Kidney epithelial cell (primary cell): ENCODE data around the gene DLG2. TPM values are rescaled to one million over a fixed set of nuclear protein-coding genes. Genes with fewer than 3 reads are reported as not detected.

Experiments used
- DNase-seq: peaks from one replicate; pipeline ENCODE4 v3.0.0-alpha.2; 2010; ENCODE audit warnings: low read depth
- H3K27me3 ChIP-seq: 2 replicates; pipeline ENCODE4 v1.6.0; 2011; ENCODE audit warnings: low read length; ENCODE audit not compliant: control insufficient read depth, insufficient read depth
- H3K36me3 ChIP-seq: 2 replicates; pipeline ENCODE4 v1.5.1; 2011; ENCODE audit warnings: low read length; ENCODE audit not compliant: control insufficient read depth, insufficient read depth
- H3K4me3 ChIP-seq: 2 replicates; pipeline ENCODE4 v1.5.1; 2011; ENCODE audit warnings: low read depth, mild to moderate bottlenecking, control low read depth, low read length
- total RNA-seq: library from RNA; depleted of rRNA; stranded (reverse); fragments of >200 nt; gene quantifications from 2 replicates; pipeline ENCODE4 v1.2.3, GENCODE V29; 2015
- TF ChIP-seq, protein P1 (sequence below): IDR thresholded peaks from 2 replicates; pipeline ENCODE4 v1.5.1; 2011; ENCODE audit warnings: mild to moderate bottlenecking, moderate library complexity, low read length, control low read depth, inconsistent platforms; ENCODE audit not compliant: insufficient read depth, poor library complexity, severe bottlenecking

DLG2 gene
- total RNA-seq, 1 donor from 2014 or later = 0.75 TPM

DNA sequence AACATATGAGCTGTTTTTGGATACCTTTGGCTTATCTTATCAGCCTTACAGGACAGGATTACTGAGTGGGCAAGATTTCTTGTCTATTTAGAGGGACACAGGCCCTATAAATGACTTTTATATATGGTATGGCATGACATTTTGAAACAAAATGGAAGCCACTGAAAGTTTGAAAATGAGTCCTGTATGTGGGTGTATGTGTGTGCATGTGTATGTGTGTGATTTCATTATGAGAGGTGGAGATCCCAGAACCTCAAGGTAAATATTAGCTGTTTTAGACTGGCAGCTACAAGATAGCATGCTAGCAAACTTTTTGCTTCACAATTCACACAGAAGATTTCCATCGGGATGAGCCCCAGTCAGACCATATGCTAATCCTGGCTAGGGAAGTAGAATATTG is 1370.5 kb downstream of the DLG2 start:
- no peak for DNase-seq
- TF ChIP-seq, protein P1, sequence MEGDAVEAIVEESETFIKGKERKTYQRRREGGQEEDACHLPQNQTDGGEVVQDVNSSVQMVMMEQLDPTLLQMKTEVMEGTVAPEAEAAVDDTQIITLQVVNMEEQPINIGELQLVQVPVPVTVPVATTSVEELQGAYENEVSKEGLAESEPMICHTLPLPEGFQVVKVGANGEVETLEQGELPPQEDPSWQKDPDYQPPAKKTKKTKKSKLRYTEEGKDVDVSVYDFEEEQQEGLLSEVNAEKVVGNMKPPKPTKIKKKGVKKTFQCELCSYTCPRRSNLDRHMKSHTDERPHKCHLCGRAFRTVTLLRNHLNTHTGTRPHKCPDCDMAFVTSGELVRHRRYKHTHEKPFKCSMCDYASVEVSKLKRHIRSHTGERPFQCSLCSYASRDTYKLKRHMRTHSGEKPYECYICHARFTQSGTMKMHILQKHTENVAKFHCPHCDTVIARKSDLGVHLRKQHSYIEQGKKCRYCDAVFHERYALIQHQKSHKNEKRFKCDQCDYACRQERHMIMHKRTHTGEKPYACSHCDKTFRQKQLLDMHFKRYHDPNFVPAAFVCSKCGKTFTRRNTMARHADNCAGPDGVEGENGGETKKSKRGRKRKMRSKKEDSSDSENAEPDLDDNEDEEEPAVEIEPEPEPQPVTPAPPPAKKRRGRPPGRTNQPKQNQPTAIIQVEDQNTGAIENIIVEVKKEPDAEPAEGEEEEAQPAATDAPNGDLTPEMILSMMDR = no peak
- no peak overlapping the region for H3K4me3 ChIP-seq
- H3K36me3 ChIP-seq = no peaks in the 10 kb centered on the region
- no peaks in the 10 kb centered on the region for H3K27me3 ChIP-seq

DNA sequence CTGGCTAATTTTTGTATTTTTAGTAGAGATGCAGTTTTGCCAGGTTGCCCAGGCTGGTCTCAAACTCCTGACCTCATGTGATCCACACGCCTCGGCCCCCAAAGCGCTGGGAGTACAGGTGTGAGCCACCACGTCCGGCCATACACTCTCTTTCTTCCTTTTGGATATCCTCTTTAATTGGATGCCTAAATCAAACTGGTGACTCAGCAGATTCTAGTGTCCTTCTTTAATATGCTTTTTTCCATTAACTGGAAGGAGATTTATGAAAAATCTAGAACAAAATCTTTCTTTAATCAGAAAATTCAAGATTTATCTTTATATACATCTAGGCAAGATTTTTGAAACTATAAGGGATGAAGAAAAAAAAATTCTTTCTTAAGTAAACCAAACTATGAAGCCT is 1371.7 kb downstream of the DLG2 start:
- DNase-seq = no peak
- no peaks in the 10 kb centered on the region for H3K27me3 ChIP-seq
- no peak overlapping the region for H3K4me3 ChIP-seq
- H3K36me3 ChIP-seq = no peaks in the 10 kb centered on the region
- TF ChIP-seq, protein P1 = no peak

DNA sequence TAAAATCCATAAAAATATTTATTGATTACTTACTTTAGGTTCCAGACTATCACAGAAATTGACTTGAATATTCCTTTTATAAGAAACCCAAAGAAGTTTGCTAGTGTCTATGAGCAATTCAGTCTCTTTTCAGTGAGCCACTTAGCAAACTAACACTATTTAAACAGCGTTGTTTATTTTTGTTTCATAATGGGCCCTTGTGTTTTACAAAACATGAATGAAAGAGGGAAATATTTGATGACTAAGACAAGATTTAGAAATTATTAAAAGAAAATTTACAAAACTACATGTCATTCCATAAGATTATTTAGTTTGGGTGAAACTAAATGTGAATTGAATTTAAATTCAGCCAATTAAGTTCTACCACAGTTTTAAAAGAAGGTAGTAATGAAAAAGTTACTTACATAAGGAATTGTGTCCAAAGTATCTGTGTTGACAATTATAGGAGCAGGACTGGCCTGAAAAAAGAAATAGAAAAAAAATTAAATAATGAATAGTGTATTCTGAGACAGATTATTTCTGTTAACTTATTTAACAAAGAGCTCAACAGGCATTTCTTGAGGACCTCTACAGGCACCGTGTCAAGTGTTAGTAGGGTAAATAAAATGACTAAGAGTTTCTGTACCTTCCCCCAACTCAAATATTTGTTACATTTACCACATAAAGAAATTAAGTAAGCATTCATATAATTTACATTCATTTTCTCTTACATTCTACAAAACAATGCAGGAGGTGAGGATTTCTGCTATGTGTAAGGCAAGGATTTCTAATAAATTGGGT is 1376.1 kb downstream of the DLG2 start:
- no peaks in the 10 kb centered on the region for H3K27me3 ChIP-seq
- H3K36me3 ChIP-seq = no peaks in the 10 kb centered on the region
- no peak for DNase-seq

DNA sequence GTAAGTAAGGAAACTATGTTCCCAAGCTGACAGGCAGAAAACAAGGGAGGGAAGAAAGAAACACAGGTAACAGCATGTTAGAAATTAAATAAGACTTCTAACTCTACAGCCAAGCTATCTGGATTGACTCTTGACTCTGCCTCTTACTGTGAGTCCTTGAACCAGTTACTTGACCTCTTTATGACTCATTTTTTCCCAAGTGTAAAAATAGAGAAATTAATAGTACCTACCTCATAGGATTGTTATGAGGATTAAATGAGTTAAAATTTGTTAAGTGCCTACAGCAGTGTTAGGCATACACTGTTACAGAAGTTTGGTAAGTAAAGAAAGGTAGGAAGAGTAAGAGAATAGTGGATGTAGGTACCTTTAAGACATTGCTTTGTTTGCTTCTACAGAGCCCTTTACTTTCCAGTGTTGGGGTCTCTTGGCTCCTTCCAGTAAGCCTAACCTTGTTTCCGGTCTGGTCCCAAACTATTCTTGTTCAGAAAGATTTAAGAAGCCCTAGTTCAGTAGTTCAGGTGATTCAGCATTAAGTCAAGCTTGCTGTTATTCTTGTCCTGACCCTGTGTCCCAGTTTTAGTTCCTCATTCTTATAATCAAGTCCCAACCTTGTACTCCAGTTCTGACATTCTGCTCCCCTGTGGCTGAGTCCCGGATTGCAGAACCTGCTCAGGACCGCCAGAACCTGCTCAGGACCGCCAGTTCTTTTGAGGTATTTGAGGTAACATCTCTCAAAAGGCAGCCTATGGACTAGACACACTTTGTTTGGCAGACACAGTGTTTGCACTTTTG is 1377.6 kb downstream of the DLG2 start:
- DNase-seq = no peak
- no peaks in the 10 kb centered on the region for H3K36me3 ChIP-seq
- TF ChIP-seq, protein P1 = no peak
- H3K27me3 ChIP-seq = no peaks in the 10 kb centered on the region
- no peak overlapping the region for H3K4me3 ChIP-seq

More for the DNA sequence above, 1376.1 kb downstream of the DLG2 start:
- TF ChIP-seq, protein P1 = no peak
- no peak overlapping the region for H3K4me3 ChIP-seq

DNA sequence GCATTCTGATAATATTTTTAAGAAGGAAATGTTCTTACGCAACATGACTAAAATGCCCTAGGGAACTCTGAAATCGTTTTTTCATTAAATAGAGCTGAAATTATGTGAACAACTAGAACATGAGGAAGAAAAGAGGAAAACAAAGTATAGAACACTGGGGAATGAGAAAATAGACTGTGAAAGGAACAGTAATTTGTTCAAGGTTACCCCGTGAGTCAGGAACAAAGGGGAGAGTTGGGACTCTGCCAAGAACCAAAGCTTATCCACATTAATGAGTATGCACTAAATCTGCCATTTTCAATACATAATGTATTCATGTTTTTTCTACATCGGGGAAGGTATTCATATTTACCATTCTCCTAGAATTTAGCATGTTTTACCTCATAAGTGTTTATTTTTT is 1379.2 kb downstream of the DLG2 start:
- Histone ChIP-seq H3K4me3 (no peak overlapping the region), H3K27me3 (no peaks in the 10 kb centered on the region), H3K36me3 (no peaks in the 10 kb centered on the region)
- DNase-seq = no peak
- TF ChIP-seq, protein P1 = no peak

DNA sequence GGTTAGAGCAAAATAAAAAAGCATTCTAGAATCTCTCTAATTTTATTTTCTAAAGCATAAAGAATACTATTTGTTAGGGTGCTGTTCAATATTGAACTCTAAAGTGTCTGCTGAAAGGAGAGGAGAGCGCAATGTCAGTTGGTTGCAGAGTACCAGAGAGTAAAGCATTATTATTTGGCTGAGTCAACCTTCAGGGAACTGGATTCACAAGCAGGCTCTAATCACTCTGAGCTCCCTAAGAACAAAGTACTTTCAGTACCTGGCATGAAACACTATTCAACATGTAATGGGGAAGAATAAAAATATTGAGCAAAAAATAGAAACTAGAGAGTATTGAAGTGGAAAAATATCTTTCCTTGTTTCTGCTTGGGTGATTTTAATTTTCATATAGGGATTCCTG is 1380.0 kb downstream of the DLG2 start:
- H3K4me3 ChIP-seq = no peak overlapping the region
- H3K27me3 ChIP-seq = no peaks in the 10 kb centered on the region
- TF ChIP-seq, protein P1 = no peak
- no peaks in the 10 kb centered on the region for H3K36me3 ChIP-seq
- no peak for DNase-seq
